BE2C (cell line): ENCODE results near the gene PTPRD.

Source experiments
- DNase-seq: peaks from one replicate; pipeline ENCODE4 v3.0.0-alpha.2; 2020
- H3K27me3 ChIP-seq: fragments of 250-450 bp; sonication (Bioruptor Pico); 2 replicates; pipeline ENCODE4 v1.5.1; 2020; ENCODE audit warnings: mild to moderate bottlenecking
- H3K36me3 ChIP-seq: fragments of 250-450 bp; sonication (Bioruptor Pico); 2 replicates; pipeline ENCODE4 v1.5.1; 2020; ENCODE audit warnings: mild to moderate bottlenecking
- H3K4me1 ChIP-seq: fragments of 250-450 bp; sonication (Bioruptor Pico); 2 replicates; pipeline ENCODE4 v1.5.1; 2020
- H3K4me3 ChIP-seq: 2 replicates; pipeline ENCODE4 v1.5.1; 2011; ENCODE audit warnings: low read depth, low read length
- H3K9me3 ChIP-seq: fragments of 250-450 bp; sonication (Bioruptor Pico); 2 replicates; pipeline ENCODE4 v1.5.1; 2020
- CTCF ChIP-seq: IDR thresholded peaks from 2 replicates; pipeline ENCODE4 v1.5.1; 2012; ENCODE audit warnings: mild to moderate bottlenecking, low read depth, low read length

Gene PTPRD

GRCh38 chr9:8365466-8366160, 2247.2 kb downstream of the PTPRD start:
- no peaks in the 10 kb centered on the region for H3K9me3 ChIP-seq
- H3K4me3 ChIP-seq: no peak overlapping the region
- no peak for TF ChIP-seq CTCF
- H3K36me3 ChIP-seq: no peaks in the 10 kb centered on the region
- H3K4me1 ChIP-seq: no peaks in the 10 kb centered on the region
- H3K27me3 ChIP-seq: no peaks in the 10 kb centered on the region
- DNase-seq: no peak

DNA sequence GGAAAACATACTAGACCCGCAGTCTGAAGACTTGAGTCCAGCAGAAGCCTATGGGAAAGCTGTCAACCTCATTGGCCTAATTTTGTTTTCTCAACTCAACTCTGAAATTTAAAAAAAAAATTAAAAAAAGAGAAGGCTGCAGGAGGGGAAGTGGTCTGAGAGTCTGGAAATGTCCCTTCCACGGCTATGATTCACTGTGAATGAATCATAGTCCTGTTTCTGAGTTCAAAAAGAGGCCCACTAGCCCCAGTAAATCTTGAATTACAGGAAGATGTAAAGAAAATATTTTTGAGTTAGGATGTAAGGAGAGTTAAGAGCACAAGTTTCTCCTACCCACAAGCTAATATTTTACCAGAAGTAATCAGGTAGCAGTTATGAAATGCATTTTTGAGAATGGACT, 2247.8 kb downstream of the PTPRD start:
- H3K4me3 ChIP-seq: no peak overlapping the region
- no peaks in the 10 kb centered on the region for H3K36me3 ChIP-seq
- no peaks in the 10 kb centered on the region for H3K4me1 ChIP-seq
- H3K27me3 ChIP-seq: no peaks in the 10 kb centered on the region
- no peak for TF ChIP-seq CTCF
- no peak for DNase-seq
- H3K9me3 ChIP-seq: no peaks in the 10 kb centered on the region

DNA sequence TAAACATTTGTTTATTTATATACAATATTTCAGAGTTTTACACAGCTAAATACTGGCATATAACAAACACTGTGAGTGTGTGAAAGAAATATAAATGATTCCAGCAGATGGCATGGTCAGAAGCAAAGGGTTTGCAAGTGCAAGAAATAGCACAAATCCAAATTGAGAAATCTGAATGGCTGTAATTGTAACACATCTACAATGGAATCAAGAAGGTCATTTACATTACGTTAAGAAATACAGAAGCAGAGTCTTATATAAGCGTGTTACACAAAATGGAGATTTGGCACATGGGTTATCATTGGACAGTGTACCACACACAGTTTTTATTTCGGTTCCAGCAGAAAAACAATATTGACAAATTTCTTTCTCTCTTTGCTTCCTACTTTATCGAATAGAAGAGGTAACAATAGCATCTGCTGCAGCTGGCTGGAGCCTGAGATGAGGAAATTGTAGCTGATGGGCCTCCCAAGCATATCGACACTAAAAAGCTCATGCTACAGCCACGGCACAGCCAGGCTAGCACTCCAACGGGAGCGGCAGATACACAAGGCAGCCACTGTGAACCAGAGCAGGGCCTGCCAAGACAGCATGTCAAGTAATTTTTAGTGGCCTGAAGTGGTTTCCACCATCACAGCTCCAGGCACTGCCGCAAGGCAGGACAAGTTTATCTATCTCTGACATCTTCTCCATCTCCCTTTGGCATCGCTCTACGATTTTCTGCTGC, 2248.6 kb downstream of the PTPRD start:
- no peak for DNase-seq
- Histone ChIP-seq H3K9me3 (no peaks in the 10 kb centered on the region), H3K4me3 (no peak overlapping the region), H3K36me3 (no peaks in the 10 kb centered on the region), H3K4me1 (no peaks in the 10 kb centered on the region; the same call in 1 of the 2 replicates), H3K27me3 (no peaks in the 10 kb centered on the region)
- TF ChIP-seq CTCF: no peak

- Histone ChIP-seq H3K9me3 (no peaks in the 10 kb centered on the region), H3K4me3 (no peak overlapping the region), H3K36me3 (no peaks in the 10 kb centered on the region), H3K4me1 (no peaks in the 10 kb centered on the region; the same call in 1 of the 2 replicates), H3K27me3 (no peaks in the 10 kb centered on the region)
- no peak for TF ChIP-seq CTCF
- no peak for DNase-seq
Observed at GRCh38 chr9:8362250-8362649, 2250.6 kb downstream of the PTPRD start.

GRCh38 chr9:8361364-8361763, 2251.4 kb downstream of the PTPRD start:
- no peak overlapping the region for H3K4me3 ChIP-seq
- no peaks in the 10 kb centered on the region for H3K9me3 ChIP-seq
- H3K36me3 ChIP-seq: no peaks in the 10 kb centered on the region
- H3K27me3 ChIP-seq: no peaks in the 10 kb centered on the region
- H3K4me1 ChIP-seq: no peaks in the 10 kb centered on the region; the same call in 1 of the 2 replicates
- no peak for DNase-seq
- no peak for TF ChIP-seq CTCF

- Histone ChIP-seq H3K9me3 (no peaks in the 10 kb centered on the region), H3K4me1 (no peaks in the 10 kb centered on the region; the same call in 1 of the 2 replicates), H3K27me3 (no peaks in the 10 kb centered on the region), H3K36me3 (no peaks in the 10 kb centered on the region), H3K4me3 (no peak overlapping the region)
- no peak for TF ChIP-seq CTCF
- DNase-seq: no peak
Observed at GRCh38 chr9:8356406-8356805, 2256.4 kb downstream of the PTPRD start.
